Fibroblast of lung (primary cell): Measurements from ENCODE around the gene MROH8.

Experiments used
- EZH2 ChIP-seq: IDR thresholded peaks from 2 replicates; pipeline ENCODE4 v1.5.1; 2012; ENCODE audit warnings: low read length, control low read depth, mild to moderate bottlenecking; ENCODE audit errors: missing control alignments
- TF ChIP-seq, protein P1 (sequence below), 2 donors: IDR thresholded peaks in 1 of 2; conservative IDR thresholded peaks in 1 of 2; 1 replicate in 1 of 2; 2 replicates in 1 of 2; pipeline ENCODE4 v1.5.1; 2011 to 2012; ENCODE audit warnings: low read length in 2 of 2, control low read depth in 1 of 2, inconsistent platforms in 1 of 2, low read depth in 1 of 2, mild to moderate bottlenecking in 1 of 2

DNA sequence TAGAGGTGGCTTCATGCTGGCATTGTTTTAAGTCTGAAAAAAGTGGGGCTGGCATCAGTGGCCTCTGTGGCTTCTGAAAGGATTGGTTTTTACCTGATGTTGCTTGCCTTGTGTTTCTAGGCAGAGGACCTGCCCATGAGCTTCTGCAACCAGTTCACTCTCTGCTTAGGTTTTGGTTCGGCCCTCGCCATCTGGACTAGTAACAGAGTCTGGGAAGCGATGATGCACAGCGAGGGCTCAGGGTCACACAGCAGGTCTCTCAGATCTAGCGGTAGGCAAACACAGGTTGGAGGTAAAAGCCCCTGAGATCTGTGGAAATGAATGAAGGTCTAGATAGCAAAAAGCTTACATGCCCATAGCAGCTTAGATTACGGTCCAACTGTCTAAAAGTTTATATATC, 76.8 kb downstream of the MROH8 start:
- TF ChIP-seq, protein P1, sequence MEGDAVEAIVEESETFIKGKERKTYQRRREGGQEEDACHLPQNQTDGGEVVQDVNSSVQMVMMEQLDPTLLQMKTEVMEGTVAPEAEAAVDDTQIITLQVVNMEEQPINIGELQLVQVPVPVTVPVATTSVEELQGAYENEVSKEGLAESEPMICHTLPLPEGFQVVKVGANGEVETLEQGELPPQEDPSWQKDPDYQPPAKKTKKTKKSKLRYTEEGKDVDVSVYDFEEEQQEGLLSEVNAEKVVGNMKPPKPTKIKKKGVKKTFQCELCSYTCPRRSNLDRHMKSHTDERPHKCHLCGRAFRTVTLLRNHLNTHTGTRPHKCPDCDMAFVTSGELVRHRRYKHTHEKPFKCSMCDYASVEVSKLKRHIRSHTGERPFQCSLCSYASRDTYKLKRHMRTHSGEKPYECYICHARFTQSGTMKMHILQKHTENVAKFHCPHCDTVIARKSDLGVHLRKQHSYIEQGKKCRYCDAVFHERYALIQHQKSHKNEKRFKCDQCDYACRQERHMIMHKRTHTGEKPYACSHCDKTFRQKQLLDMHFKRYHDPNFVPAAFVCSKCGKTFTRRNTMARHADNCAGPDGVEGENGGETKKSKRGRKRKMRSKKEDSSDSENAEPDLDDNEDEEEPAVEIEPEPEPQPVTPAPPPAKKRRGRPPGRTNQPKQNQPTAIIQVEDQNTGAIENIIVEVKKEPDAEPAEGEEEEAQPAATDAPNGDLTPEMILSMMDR (conservative IDR thresholded peaks at IDR 0.05 in 1 of 2, IDR thresholded peaks at IDR 0.05 in 1 of 2; ENCODE audit: low read depth in 1 of 2, low read length in 2 of 2) = no peak
- TF ChIP-seq EZH2 = no peak
